Measurements from ENCODE around the gene OTOS.

Gene OTOS

DNA sequence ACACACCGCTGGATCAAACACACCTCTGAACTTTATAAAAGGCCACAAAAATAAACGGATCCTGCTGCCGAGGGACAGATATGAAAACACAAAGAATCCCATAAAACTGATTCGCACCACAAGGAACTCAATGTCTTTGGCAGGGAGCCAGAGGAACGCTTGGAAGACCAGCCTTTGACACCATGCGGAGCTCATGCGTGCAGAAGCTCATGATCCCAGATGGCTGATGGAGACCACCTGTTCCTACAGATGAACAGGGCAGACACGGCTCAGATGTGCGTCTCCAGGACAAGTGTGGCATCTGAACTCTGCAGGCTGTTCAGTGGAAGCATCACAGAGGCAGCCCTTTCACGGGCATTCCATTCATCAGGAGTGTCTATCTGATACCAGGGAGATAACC is 29.2 kb downstream of the OTOS start:
- DNase-seq = peak; percentile 13

DNA sequence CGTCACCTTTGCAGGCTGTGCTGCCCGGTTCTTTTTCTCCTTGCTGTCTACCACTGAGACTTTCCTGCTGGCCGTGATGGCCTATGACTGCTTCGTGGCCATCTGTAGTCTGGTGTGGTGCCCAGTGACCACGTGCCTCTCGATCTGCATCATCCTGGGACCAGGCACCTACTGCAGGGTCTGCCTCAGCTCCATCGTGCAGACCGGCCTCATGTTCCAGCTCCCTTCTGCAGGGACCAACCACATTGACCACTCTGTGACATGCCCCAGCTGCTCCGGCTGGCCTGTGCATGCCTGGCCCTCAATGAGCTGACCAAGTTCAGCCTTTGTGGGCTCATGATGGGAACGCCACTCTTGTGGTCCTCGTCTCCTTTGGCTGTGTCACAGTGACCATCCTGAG is 31.1 kb downstream of the OTOS start:
- DNase-seq = no peak

DNA sequence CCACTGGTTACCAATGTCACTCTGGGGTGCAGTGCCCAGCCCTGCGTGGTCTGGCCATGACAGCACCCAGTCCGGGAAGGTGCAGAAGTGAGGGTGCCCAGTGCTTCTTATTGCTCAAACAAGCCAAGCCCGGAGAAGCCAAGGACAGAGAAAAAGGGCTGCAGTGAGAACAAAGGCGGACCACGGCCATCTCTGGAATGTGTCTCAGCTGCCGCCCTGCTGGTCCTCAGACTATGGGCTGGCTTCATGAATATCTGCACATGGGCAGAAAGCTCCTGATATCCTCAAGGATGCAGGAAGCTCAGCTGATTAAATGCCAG is 33.0 kb downstream of the OTOS start:
- no peak for DNase-seq

DNA sequence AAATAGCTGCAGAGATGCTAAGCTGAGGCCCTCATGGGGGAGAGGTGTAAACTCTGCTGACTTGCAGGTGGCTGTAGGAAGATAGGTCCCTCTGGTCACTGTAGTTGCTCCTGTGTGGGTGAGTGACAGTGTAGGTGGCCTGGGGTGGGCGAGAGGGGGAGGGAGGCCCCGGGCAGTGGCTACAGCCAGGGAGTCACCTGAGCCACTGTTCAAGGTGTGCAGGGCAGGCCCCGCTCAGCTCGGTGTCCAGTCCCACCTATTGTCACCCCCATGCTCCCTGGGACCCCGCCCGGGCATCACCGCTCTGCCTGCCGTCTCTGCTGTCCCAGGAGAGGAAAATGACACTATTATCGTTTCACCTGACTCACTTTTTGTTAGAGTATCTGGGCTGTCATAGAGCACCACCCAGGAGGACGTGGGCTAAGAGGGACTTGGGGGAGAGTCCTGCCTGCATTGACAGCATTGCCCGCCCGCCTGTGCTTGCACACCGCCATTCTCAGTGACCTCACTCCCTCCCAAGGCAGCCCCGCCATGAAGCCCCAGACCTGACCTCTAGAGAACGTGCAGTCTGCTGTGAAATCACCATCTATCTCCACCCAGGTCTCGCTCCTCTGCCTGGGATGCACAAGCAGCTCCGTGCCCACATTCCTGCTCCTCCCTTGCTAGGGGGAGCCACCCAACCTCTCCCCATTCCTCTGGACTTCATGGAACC is 33.5 kb downstream of the OTOS start:
- no peak for DNase-seq

DNA sequence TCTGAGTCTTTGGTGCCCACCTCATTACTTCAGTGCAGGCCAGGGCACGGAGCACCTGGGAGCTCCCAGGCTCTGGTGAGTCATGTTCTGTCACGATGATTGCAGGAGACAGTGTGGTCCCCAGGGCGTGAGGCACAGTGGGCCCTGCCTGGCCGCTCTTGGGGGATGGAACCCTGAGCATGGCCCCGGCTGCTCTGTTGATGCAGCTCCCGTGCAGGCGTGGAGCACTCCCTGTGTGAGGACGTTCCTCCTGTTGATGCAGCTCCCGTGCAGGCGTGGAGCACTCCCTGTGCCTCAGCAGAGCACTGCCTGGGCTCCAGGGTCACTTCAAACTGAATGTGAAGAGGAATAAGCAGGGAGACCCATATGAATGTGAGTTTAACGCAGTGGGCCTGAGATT is 34.5 kb downstream of the OTOS start:
- no peak for DNase-seq

DNA sequence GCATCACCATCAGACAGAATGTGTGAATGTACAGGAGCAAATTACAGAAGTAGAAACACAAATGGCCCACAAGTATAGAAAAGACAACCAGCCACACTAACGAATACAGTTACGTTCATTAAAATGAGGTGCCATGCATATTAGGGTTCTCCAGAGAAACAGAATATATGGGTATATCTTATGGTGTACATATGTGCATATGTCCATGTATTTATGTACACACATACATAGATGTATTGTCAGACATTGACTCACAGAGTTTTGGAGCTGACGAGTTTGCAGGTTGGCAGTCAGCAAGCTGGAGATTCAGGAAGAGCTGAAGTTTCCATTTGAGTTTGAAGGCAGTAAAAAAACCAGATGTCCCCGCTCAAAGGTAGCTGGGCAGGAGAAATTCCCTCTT is 37.3 kb downstream of the OTOS start:
- DNase-seq = no peak

DNA sequence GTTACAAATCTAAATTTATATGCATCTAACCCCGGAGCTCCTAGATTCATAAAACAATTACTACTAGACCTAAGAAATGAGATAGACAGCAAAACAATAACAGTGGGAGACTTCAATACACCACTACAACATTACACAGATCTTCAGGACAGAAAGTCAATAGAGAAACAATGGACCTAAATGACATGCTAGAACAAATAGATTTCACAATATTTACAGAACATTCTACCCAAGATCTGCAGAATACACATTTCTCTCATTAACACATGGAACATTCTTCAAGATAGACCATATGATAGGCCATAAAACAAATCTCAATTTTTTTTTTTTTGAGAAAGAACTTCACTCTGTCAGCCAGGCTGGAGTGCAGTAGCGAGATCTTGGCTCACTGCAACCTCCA is 42.1 kb downstream of the OTOS start:
- DNase-seq = no peak

DNA sequence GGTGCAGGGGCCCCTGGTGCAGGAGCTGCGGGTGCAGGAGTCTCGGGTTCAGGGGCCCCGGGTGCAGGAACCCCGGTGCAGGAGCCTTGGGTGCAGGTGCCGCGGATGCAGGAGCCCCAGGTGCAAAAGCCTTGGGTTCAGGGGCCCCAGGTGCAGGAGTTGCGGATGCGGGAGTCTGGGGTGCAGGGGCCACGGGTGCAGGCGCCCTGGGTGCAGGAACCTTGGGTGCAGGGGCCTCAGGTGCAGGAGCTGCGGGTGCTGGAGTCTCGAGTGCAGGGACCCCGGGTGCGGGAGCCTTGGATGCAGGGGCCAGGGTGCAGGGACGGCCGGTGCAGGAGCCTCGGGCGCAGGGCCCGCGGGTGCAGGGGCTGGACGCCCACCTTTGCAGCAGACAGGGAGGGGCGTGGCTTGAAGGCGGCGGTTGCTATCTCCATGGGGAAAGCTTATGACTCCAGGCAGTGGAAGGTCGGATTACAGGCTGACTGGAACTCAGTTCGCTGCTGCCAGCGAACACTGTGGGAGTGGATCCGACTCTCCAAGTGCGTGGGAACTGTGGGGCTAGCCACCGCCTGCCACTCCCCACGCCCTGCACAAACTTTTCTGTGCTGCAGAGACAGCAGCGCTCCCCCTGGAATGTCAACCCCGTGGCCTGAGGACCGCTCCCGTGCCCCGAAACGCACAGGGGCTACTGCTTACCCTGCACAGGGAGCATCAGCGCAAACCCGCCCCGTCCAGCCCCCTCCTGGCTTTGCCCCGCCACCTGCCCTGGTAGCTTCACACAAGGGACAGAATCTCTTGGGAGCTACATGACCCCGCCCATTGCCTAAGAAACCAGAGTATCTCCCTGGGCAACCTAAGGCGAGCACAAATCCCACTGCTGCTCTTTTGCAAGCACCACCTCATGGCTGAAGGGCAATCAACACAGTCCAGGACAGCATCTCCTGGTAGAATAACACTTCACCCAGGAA is 44.6 kb downstream of the OTOS start:
- no peak for DNase-seq

DNA sequence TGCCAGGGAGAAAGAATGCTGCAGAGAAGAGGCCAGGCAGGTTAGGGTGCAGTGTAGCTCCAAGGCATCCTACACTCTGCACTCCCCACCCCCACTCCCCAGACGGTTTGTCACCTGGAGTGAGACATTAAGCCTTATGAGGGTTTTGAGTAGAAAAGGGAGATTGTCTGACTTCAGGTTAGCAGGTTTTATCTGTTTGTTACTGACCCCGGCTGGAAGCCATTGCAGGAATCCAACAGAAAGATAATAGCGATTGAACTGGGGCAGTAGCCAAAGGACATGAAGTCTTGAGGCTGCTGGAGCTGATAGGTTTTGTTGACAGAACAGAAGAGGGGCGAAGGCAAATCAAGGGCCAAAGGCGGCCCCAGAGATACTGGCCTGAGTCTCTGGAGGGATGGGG is 51.2 kb downstream of the OTOS start:
- DNase-seq = no peak

Measured in fibroblast of skin of scalp (primary cell).